HFF-Myc (cell line): Measurements from ENCODE around the gene PDXK.

ENCODE experiments used
- DNase-seq: peaks from one replicate; pipeline ENCODE4 v3.0.0-alpha.2; 2011; ENCODE audit warnings: low read depth; ENCODE audit errors: extremely low read depth
- H3K4me3 ChIP-seq: replicated peaks from 2 replicates; pipeline ENCODE4 v1.5.1; 2011; ENCODE audit warnings: low read depth, mild to moderate bottlenecking, control low read depth, low read length
- TF ChIP-seq, protein P1 (sequence below): IDR thresholded peaks from 2 replicates; pipeline ENCODE4 v1.5.1; 2012; ENCODE audit warnings: mild to moderate bottlenecking, low read depth, low read length, control low read depth; ENCODE audit errors: missing control alignments

The PDXK gene

DNA sequence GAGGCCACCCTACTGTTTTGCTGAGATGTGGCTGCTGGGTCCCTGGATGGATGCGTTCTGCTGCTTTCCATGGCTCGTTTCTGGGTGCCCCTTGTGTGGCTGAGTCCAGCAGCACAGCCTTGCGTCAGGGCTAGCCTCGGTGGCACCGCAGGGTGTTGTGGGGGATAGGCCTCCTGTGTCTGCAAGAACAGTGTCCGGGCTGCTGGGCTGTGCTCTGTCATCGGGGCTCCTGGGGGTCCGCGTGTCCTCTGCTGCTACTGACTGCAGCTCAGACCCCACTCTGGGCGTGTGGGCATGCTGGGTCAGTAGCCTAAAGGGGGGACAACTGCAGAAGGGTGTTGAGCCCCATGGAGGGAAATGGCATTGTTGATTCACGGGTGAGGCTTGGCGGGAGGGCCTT, 75.4 kb downstream of the PDXK start:
- H3K4me3 ChIP-seq = no peak overlapping the region
- TF ChIP-seq, protein P1, sequence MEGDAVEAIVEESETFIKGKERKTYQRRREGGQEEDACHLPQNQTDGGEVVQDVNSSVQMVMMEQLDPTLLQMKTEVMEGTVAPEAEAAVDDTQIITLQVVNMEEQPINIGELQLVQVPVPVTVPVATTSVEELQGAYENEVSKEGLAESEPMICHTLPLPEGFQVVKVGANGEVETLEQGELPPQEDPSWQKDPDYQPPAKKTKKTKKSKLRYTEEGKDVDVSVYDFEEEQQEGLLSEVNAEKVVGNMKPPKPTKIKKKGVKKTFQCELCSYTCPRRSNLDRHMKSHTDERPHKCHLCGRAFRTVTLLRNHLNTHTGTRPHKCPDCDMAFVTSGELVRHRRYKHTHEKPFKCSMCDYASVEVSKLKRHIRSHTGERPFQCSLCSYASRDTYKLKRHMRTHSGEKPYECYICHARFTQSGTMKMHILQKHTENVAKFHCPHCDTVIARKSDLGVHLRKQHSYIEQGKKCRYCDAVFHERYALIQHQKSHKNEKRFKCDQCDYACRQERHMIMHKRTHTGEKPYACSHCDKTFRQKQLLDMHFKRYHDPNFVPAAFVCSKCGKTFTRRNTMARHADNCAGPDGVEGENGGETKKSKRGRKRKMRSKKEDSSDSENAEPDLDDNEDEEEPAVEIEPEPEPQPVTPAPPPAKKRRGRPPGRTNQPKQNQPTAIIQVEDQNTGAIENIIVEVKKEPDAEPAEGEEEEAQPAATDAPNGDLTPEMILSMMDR = no peak
- no peak for DNase-seq

DNA sequence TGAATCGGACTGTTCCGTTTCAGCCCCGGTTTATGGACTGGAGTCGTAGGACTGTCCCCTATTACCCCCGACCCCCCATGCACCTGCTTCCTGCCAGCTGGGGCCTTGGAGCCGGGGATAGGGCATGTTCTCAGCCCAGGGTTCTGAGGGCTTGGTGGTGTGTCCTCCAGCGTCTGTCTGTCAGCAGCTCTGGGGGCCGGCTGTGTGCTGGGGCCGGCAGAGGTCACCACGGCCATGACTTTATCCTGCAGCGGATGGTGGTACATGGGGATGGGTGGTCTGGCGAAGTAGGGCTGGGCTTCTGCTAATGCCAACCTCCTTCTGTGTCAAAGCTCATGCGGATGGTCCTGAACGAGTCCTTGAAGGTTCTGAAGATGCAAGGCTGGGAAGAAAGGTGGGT, 75.9 kb downstream of the PDXK start:
- no peak for DNase-seq
- TF ChIP-seq, protein P1 = no peak
- no peak overlapping the region for H3K4me3 ChIP-seq

DNA sequence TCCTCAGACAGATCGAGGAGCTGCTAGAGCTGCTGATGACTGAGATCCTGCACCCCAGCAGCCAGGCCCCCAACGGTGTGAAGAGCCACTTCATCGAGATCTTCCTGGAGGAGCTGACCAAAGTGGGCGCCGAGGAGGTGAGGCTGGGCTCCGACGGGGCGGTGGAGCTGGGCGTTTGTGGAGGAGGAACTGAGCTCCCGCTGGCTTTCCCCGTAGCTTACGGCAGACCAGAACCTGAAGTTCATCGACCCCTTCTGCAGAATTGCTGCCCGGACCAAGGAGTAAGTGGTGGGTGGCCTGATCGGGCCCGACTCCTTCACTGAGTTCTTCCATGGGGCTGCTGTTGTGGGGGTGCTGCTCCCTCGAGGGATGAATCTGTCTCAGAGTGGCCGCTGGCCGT, 78.5 kb downstream of the PDXK start:
- TF ChIP-seq, protein P1 = no peak
- DNase-seq = no peak
- H3K4me3 ChIP-seq = no peak overlapping the region

DNA sequence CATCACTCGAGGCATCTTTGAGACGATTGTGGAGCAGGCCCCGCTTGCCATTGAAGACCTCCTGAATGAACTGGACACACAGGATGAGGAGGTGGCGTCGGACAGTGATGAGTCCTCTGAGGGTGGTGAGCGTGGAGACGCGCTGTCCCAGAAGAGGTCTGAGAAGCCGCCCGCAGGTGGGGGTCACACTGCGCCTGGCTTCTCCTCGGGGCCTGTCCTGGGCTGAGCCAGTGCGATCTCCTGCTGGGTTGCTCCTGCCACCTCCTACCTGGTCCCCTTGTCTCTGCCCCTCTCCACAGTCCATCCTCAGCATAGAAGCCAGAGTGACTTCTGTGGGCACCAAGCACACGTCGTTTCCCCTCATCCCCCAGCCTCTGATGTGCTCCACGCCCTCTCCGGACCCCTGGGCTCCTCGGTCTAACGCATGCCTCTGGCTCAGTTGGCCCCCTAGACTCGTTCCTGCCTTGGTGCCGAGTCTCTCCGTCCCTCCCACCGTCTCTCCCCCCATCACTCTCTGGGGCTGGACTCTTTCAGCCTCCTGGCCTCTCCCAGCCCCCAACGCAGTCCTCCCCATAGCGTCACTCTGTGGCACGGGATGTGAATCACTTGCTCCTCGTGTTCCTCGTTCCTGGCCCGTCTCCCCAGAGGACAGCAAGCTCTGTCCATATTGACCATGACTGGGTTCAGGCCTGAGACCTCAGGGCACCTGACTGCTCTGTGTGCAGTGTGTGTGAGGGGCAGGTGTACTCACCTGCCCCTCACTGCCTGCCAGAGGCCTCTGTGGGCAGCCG, 79.2 kb downstream of the PDXK start:
- H3K4me3 ChIP-seq = no peak overlapping the region
- TF ChIP-seq, protein P1 = no peak

DNA sequence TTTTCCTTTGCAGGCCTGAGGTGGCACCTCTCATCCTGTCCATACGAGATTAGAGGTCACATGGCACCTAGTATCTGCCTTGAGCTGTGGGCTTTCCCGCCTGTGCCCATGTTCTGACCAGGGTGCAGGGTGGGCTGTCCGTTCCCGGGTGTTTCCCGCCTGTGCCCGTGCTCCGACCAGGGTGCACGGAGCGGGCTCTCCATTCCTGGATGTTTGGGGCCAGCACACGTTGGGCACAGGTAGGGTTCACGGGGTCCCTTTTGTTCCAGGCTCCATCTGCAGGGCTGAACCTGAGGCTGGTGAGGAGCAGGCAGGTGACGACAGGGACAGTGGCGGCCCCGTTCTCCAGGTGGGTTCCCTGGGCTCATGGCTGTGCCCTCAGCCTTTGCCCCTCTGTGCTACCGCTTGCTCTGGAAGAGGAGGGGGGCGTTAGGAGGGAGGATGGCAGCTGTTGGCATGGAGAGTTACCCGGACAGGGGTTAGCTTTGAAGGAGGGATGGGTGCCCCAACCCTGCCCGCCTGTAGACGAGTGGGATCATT, 80.4 kb downstream of the PDXK start:
- TF ChIP-seq, protein P1 = no peak
- no peak overlapping the region for H3K4me3 ChIP-seq
- DNase-seq = no peak

More for the DNA sequence above, 79.2 kb downstream of the PDXK start:
- DNase-seq = no peak

DNA sequence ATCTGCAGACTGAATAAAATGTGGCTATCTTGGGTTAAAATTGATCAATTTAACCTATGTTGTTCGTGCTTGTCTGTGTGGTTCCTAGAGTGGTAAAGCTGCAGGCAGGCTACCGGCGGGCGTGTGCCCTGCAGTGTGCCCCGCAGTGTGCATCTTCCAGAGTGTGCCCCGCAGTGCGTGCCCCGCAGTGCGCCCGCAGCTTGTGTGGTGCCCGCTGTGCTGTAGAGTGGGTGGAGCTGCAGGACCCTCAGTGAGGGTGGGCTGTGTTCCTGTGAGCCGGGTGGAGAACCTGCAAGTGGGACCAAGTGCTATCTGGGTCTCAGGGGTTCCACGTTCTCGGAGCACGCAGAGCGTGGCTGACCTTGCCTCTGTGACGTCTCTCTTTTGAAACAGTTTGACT, 81.2 kb downstream of the PDXK start:
- TF ChIP-seq, protein P1 = no peak
- H3K4me3 ChIP-seq = no peak overlapping the region
- DNase-seq = no peak
